ENCODE data around the gene AUNIP.

Gene AUNIP

DNA sequence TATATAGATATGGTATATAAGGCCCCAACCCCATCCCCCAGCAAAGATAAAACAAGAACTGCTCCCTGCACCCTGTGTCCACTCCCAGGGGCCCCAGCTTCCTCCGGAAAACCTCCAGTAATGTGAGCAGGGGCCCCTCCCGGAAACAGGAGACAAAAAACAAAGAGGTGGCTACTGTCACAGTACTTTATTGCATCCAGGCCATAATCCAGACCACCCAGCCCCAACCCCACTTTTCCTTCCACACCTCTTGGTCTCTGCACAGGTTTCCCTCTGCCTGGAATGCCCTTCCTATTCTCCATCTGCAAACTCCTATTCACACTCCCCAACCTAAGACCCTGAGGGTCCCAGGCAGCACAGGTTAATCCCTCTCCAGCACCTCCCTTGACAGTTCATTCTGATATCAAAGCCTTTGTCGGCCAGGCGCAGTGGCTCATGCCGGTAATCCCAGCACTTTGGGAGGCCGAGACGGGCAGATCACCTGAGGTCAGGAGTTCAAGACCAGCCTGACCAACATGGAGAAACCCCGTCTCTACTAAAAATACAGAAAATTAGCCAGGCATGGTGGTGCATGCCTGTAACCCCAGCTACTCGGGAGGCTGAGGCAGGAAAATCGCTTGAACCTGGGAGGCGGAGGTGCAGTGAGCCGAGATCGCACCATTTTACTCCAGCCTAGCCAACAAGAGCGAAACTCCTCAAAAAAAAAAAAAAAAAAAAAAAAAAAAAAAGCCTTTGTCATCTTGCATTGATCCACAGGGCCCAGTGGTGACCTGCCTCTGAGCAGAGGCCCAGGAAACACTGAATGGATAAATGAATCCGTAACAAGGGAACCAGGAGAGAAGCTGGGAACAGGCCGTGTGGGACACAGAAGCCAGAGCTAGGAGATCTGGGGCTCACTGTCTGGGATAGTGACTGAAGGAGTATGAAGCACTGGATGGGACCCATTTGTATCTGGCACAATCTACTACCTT lies 2.3 kb upstream of the AUNIP start:
- no peaks in the 10 kb centered on the region for H3K9me3 ChIP-seq (ENCODE audit: control insufficient read depth, low read length)
- peak overlapping the region; percentile 90 for H4K91ac ChIP-seq (ENCODE audit: low read length)
- H3K79me1 ChIP-seq (replicated peaks; ENCODE audit: low read length, poor library complexity, severe bottlenecking), result peaks cover 7% of the 10 kb centered on the region
- no peak overlapping the region for H3K14ac ChIP-seq (ENCODE audit: low read length in 2 of 2)
- H4K8ac ChIP-seq (ENCODE audit: low read length), result no peak overlapping the region
- peak overlapping the region; percentile 64 for H2BK120ac ChIP-seq (ENCODE audit: low read depth, low read length)
- peaks cover 14% of the 10 kb centered on the region for H3K4me1 ChIP-seq (ENCODE audit: control insufficient read depth, insufficient read depth, low read depth, low read length)
- H3K4me3 ChIP-seq (ENCODE audit: insufficient read depth in 1 of 2, low read depth in 1 of 2, low read length in 2 of 2), result no peak overlapping the region
- peak overlapping the region; percentile 44 for H2AK5ac ChIP-seq (ENCODE audit: low read length, severe bottlenecking)
- H3K36me3 ChIP-seq (ENCODE audit: control insufficient read depth in 1 of 2, insufficient read depth in 2 of 2, low read depth in 1 of 2, low read length in 2 of 2), result peaks cover 21 to 23% of the 10 kb centered on the region in 2 experiments
- H2BK15ac ChIP-seq (ENCODE audit: low read depth, poor library complexity, severe bottlenecking), result no peak overlapping the region
- H3K18ac ChIP-seq (ENCODE audit: low read depth in 1 of 2, low read length in 2 of 2), result peak overlapping the region in 1 of 2 experiments; percentile 29
- no peak overlapping the region for H2AFZ ChIP-seq (ENCODE audit: low read depth, low read length)
- no peak for DNase-seq
- H3K9ac ChIP-seq (ENCODE audit: low read length), result no peak overlapping the region
- no peak overlapping the region for H3K4me2 ChIP-seq (ENCODE audit: low read length, poor library complexity, severe bottlenecking)
- H3K23ac ChIP-seq (ENCODE audit: low read length in 2 of 2), result no peak overlapping the region
- WGBS, result 69% methylated on average over 15 of the region's 16 CpGs
- H3K4ac ChIP-seq (ENCODE audit: low read depth in 1 of 2, low read length in 2 of 2), result no peak overlapping the region
- no peaks in the 10 kb centered on the region for H3K27me3 ChIP-seq (ENCODE audit: control insufficient read depth in 1 of 2, insufficient read depth in 1 of 2, low read length in 2 of 2)
- no peak overlapping the region for H2BK12ac ChIP-seq (ENCODE audit: low read length in 2 of 2)
- H3K27ac ChIP-seq (ENCODE audit: low read length, poor library complexity, severe bottlenecking), result no peak overlapping the region
- no peak overlapping the region for H2BK5ac ChIP-seq (ENCODE audit: low read depth, low read length, poor library complexity, severe bottlenecking)

DNA sequence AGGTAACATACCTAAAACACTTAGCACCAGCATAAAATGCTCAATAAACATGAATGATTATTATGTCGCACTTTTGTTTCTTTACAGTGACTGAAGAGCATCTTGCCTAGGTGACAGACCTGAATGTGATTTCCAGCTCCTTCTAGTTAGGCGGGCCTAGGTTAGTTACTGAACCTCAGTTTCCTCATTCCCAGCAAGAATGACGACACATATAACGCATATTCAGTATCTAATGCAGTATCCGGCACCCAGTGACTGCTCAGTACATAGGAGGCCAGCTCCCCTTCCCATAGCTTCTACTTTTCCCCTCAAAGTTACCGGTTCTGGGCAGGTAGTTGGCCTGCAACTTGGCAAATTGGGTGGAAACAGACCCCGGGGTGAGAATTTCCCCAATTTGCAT lies 763 bp downstream of the AUNIP start:
- WGBS, result 40% methylated on average over 7 of the region's 7 CpGs
- peaks cover 10% of the 10 kb centered on the region for H3K79me1 ChIP-seq (replicated peaks; ENCODE audit: low read length, poor library complexity, severe bottlenecking)
- no peak overlapping the region for H2BK15ac ChIP-seq (ENCODE audit: low read depth, poor library complexity, severe bottlenecking)
- peak overlapping the region; percentile 85 for H2AFZ ChIP-seq (ENCODE audit: low read depth, low read length)
- H2BK5ac ChIP-seq (ENCODE audit: low read depth, low read length, poor library complexity, severe bottlenecking), result no peak overlapping the region
- H4K91ac ChIP-seq (ENCODE audit: low read length), result no peak overlapping the region
- H4K8ac ChIP-seq (ENCODE audit: low read length), result no peak overlapping the region
- H3K4me1 ChIP-seq (ENCODE audit: control insufficient read depth, insufficient read depth, low read depth, low read length), result peaks cover 10% of the 10 kb centered on the region
- peak; percentile 21 for DNase-seq
- H3K4me2 ChIP-seq (ENCODE audit: low read length, poor library complexity, severe bottlenecking), result peak overlapping the region; percentile 93
- no peak overlapping the region for H2BK120ac ChIP-seq (ENCODE audit: low read depth, low read length)
- H2AK5ac ChIP-seq (ENCODE audit: low read length, severe bottlenecking), result no peak overlapping the region
- H3K4me3 ChIP-seq (ENCODE audit: insufficient read depth in 1 of 2, low read depth in 1 of 2, low read length in 2 of 2), result peak overlapping the region; percentile 73 to 89
- no peak overlapping the region for H3K23ac ChIP-seq (ENCODE audit: low read length in 2 of 2)
- no peak overlapping the region for H2BK12ac ChIP-seq (ENCODE audit: low read length in 2 of 2)
- no peak overlapping the region for H3K27ac ChIP-seq (ENCODE audit: low read length, poor library complexity, severe bottlenecking)
- H3K9ac ChIP-seq (ENCODE audit: low read length), result peak overlapping the region; percentile 97
- H3K18ac ChIP-seq (ENCODE audit: low read depth in 1 of 2, low read length in 2 of 2), result no peak overlapping the region
- no peak overlapping the region for H3K14ac ChIP-seq (ENCODE audit: low read length in 2 of 2)
- H3K9me3 ChIP-seq (ENCODE audit: control insufficient read depth, low read length), result no peaks in the 10 kb centered on the region
- no peak overlapping the region for H3K4ac ChIP-seq (ENCODE audit: low read depth in 1 of 2, low read length in 2 of 2)
- H3K27me3 ChIP-seq (ENCODE audit: control insufficient read depth in 1 of 2, insufficient read depth in 1 of 2, low read length in 2 of 2), result no peaks in the 10 kb centered on the region
- H3K36me3 ChIP-seq (ENCODE audit: control insufficient read depth in 1 of 2, insufficient read depth in 2 of 2, low read depth in 1 of 2, low read length in 2 of 2), result peaks cover 15 to 16% of the 10 kb centered on the region in 2 experiments

DNA sequence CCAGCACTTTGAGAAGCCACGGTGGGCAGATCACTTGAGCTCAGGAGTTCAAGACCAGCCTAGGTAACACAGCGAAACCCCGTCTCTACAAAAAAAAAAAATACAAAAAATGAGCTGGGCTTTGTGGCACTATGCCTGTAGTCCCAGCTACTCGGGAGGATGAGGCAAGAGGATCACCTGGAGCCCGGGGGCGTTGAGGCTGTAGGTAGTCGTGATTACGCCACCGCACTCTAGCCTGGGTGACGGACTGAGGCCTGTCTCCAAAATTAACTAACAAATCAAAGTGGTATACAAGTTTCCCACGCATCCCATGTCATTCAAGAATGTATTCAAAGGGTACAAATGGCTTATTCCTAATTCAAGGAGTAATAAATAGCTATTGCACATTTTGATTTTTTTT lies 2.4 kb downstream of the AUNIP start:
- 95% methylated on average over 10 of the region's 11 CpGs for WGBS
- Histone ChIP-seq H3K4me3 (ENCODE audit: insufficient read depth in 1 of 2, low read depth in 1 of 2, low read length in 2 of 2) (no peak overlapping the region), H3K27ac (ENCODE audit: low read length, poor library complexity, severe bottlenecking) (no peak overlapping the region), H3K4me1 (ENCODE audit: control insufficient read depth, insufficient read depth, low read depth, low read length) (peaks cover 10% of the 10 kb centered on the region), H3K27me3 (ENCODE audit: control insufficient read depth in 1 of 2, insufficient read depth in 1 of 2, low read length in 2 of 2) (no peaks in the 10 kb centered on the region), H3K9ac (ENCODE audit: low read length) (no peak overlapping the region), H3K18ac (ENCODE audit: low read depth in 1 of 2, low read length in 2 of 2) (no peak overlapping the region), H3K9me3 (ENCODE audit: control insufficient read depth, low read length) (no peaks in the 10 kb centered on the region), H3K4ac (ENCODE audit: low read depth in 1 of 2, low read length in 2 of 2) (no peak overlapping the region), H3K4me2 (ENCODE audit: low read length, poor library complexity, severe bottlenecking) (no peak overlapping the region), H2BK120ac (ENCODE audit: low read depth, low read length) (no peak overlapping the region), H3K79me1 (replicated peaks; ENCODE audit: low read length, poor library complexity, severe bottlenecking) (peaks cover 10% of the 10 kb centered on the region), H3K14ac (ENCODE audit: low read length in 2 of 2) (no peak overlapping the region), H4K8ac (ENCODE audit: low read length) (no peak overlapping the region), H3K23ac (ENCODE audit: low read length in 2 of 2) (no peak overlapping the region), H2AFZ (ENCODE audit: low read depth, low read length) (no peak overlapping the region), H2AK5ac (ENCODE audit: low read length, severe bottlenecking) (no peak overlapping the region), H2BK12ac (ENCODE audit: low read length in 2 of 2) (no peak overlapping the region), H2BK15ac (ENCODE audit: low read depth, poor library complexity, severe bottlenecking) (no peak overlapping the region), H3K36me3 (ENCODE audit: control insufficient read depth in 1 of 2, insufficient read depth in 2 of 2, low read depth in 1 of 2, low read length in 2 of 2) (no peaks in the 10 kb centered on the region), H4K91ac (ENCODE audit: low read length) (no peak overlapping the region), H2BK5ac (ENCODE audit: low read depth, low read length, poor library complexity, severe bottlenecking) (no peak overlapping the region)
- DNase-seq, result no peak

DNA sequence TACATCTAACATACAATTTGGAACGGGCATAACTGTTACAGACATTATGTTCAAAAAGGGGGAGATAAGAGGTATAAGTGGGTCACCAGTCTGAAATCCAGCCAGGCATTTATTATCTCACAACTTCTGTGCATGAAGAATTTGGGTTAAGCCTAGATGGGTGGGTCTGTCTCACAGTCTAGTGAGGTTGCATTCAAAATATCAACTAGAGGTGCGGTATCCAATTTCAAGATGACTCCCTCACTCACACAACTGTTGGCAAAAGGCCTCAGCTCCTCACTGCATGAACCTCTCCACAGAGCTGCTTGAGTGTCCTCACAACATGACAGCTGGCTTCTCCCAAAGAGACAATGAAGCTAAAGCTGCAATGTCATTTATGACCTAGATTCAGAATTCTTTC lies 4.7 kb downstream of the AUNIP start:
- H3K4me1 ChIP-seq (ENCODE audit: control insufficient read depth, insufficient read depth, low read depth, low read length), result peaks cover 6% of the 10 kb centered on the region
- H3K23ac ChIP-seq (ENCODE audit: low read length in 2 of 2), result no peak overlapping the region
- no peak overlapping the region for H3K4me2 ChIP-seq (ENCODE audit: low read length, poor library complexity, severe bottlenecking)
- H4K91ac ChIP-seq (ENCODE audit: low read length), result no peak overlapping the region
- no peak overlapping the region for H2AFZ ChIP-seq (ENCODE audit: low read depth, low read length)
- no peak overlapping the region for H3K27ac ChIP-seq (ENCODE audit: low read length, poor library complexity, severe bottlenecking)
- H3K36me3 ChIP-seq (ENCODE audit: control insufficient read depth in 1 of 2, insufficient read depth in 2 of 2, low read depth in 1 of 2, low read length in 2 of 2), result no peaks in the 10 kb centered on the region
- H2BK12ac ChIP-seq (ENCODE audit: low read length in 2 of 2), result no peak overlapping the region
- H3K14ac ChIP-seq (ENCODE audit: low read length in 2 of 2), result no peak overlapping the region
- peaks cover 10% of the 10 kb centered on the region for H3K79me1 ChIP-seq (replicated peaks; ENCODE audit: low read length, poor library complexity, severe bottlenecking)
- H3K9ac ChIP-seq (ENCODE audit: low read length), result no peak overlapping the region
- H2AK5ac ChIP-seq (ENCODE audit: low read length, severe bottlenecking), result no peak overlapping the region
- no peaks in the 10 kb centered on the region for H3K27me3 ChIP-seq (ENCODE audit: control insufficient read depth in 1 of 2, insufficient read depth in 1 of 2, low read length in 2 of 2)
- no peak overlapping the region for H3K4me3 ChIP-seq (ENCODE audit: insufficient read depth in 1 of 2, low read depth in 1 of 2, low read length in 2 of 2)
- no peak overlapping the region for H2BK5ac ChIP-seq (ENCODE audit: low read depth, low read length, poor library complexity, severe bottlenecking)
- DNase-seq, result no peak
- H2BK120ac ChIP-seq (ENCODE audit: low read depth, low read length), result no peak overlapping the region
- H2BK15ac ChIP-seq (ENCODE audit: low read depth, poor library complexity, severe bottlenecking), result no peak overlapping the region
- H3K4ac ChIP-seq (ENCODE audit: low read depth in 1 of 2, low read length in 2 of 2), result no peak overlapping the region
- H3K18ac ChIP-seq (ENCODE audit: low read depth in 1 of 2, low read length in 2 of 2), result no peak overlapping the region
- H3K9me3 ChIP-seq (ENCODE audit: control insufficient read depth, low read length), result no peaks in the 10 kb centered on the region
- whole genome bisulfite sequencing, result 98% methylated on average over 2 of the region's 2 CpGs
- H4K8ac ChIP-seq (ENCODE audit: low read length), result no peak overlapping the region

Measured in mesenchymal stem cell (in vitro differentiated cells and primary cell).